HG02840 (cell line): ENCODE results near the gene DESI2.
"Not testable (repeated sequence)": the region's sequence is repeated elsewhere in the genome, so short reads cannot be mapped to it uniquely, and the experiment has no call there.

Experiments
- ATAC-seq: cut with Tn5 transposase; IDR thresholded peaks from one replicate; pipeline ENCODE4 v1.9.1; 2021; ENCODE audit warnings: mild to moderate bottlenecking, moderate library complexity, moderate number of reproducible peaks; ENCODE audit not compliant: unreplicated experiment, low FRiP score

The DESI2 gene

DNA sequence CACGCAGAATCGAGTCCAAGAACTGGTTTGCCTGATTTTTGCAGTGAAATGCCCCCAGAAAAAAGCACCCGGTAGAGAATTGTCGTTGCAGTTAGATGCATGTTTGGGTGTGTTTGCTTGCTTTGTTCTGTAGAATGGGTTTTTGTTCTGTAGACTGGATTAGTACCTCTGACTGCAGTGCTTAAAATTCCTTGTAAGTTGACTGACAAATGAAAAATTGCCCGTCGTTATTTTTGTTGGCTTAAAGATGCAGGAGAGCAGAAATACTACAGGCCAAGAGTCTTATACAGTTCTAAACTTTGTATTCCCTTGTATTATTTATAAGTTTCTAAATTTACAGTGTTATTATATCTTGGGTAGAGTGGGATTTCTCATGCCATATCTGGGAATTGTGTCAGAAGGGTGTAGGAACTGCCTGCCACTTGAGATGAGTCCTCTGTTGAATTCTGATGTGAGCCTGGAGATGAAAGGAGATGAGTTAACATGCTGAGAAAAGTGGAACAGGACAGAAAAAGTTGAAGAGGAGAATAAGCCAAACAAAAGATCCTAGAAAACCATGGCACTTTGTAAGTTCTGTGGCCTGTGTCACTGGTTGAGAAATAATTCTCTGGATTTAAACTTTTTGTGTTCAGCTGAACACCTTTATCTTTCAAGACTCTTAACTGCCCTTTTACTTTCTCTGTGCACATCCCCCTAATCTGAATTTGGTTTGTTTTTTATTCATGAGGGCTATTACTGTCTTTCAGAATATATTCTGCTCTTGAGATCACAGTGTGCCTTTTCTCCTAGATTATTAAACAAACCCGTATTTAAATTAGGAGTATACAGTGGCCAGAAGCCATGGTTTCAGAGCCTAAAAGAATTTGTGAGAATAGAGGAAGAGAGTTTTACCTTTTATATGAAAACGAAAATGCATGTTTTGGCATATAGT is 1.4 kb downstream of the DESI2 start:
- ATAC-seq, result no peak

DNA sequence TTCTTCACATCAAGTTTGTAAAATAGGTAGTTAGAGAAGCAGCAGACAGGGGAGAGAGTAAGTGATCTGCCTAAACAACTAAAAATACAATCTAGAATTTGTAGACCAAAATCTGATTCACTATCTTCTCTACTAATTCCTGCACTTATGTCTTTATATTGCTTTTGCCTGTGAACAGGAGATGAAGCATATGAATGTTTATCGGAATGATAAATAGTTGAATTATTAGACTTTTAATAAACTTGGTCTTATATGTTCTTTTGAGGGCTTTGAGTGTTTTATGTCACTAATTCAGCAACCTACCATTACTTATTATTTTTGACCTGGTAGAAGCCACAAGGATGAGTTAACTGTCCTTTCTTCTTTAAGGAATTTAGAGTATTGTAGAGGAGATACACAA is 2.3 kb downstream of the DESI2 start:
- ATAC-seq, result no peak

DNA sequence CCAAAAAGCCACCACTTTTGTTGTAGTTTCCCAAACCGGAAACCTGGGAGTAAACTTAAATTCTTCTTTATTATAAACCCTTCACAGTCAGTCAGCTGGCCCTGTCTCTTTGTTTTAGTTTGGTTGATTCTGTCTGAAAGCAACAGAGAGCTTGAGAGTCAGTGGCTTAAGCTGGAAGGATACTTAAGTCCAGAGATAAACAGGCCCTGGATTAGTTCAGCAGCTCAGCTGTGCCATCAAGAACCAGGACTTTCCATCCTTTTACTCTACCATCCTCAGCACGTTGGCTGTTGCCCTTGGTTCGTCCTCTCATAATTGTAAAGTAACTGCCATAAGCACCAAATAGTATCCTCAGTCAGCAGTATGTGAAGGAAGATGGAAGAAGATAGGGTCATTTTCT is 4.5 kb downstream of the DESI2 start:
- no peak for ATAC-seq

DNA sequence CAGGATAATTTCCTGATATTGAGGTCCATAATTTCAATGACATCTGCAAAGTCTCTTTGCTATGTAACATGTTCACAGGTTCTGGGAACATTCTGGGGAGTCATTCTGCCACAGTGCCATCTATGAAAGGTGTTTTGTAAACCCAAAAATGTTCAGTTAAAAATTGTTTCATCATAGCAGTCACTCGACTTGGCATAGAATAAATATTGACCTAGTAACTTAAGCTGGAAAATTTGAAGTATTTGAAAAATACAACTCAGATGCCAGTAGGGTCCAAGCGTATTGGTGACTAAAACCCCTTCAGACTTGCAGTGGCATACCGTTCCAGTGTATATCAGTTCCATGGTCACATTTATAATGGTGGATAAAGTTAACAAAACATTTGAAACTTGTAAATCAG is 6.8 kb downstream of the DESI2 start:
- no peak for ATAC-seq

DNA sequence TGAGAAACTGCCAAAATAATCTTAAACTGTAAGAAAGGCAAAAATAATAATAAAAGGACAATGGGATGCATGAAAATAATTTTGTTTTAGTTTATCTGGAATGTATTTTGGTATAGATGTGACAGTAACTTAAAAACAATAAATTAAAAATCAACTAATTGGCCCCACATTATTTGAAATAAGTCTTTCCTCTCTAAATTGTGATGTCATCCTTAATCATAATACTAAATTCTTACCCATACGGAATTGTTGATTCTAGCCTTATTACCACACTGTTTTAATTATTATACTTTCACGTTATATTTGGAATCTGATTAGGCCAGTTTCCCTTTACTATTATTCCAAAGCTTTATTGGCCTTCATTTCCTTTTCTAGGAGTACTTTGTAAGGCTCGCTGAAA is 7.7 kb downstream of the DESI2 start:
- no peak for ATAC-seq

DNA sequence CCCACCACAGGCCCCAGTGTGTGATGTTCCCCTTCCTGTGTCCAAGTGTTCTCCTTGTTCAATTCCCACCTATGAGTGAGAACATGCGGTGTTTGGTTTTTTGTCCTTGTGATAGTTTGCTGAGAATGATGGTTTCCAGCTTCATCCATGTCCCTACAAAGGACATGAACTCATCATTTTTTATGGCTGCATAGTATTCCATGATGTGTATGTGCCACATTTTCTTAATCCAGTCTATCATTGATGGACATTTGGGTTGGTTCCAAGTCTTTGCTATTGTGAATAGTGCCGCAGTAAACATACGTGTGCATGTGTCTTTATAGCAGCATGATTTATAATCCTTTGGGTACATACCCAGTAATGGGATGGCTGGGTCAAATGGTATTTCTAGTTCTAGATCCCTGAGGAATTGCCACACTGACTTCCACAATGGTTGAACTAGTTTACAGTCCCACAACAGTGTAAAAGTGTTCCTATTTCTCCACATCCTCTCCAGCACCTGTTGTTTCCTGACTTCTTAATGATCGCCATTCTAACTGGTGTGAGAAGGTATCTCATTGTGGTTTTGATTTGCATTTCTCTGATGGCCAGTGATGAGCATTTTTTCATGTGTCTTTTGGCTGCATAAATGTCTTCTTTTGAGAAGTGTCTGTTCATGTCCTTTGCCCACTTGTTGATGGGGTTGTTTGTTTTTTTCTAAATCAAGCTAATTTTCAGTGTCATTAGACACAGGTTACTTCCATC is 8.8 kb downstream of the DESI2 start:
- ATAC-seq, result not testable (repeated sequence)

DNA sequence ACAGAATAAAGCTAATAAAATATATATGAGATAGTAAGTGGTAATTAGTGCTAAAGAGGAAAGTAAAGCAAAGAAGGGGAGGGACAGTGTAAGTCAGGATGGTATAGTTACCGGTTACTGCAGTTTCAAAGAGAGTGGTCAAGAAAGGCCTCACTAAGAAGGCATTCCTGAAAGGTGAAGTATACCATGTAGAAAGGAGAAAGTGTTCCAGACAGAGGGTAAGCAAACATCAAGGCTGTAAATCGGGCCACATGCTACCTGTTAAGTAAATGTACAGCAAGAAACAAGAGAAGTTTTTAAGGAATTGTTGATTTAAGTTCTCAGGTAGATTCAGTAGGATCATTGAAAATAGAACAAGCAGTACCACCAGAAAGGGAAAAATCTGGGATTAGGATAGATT is 9.7 kb downstream of the DESI2 start:
- no peak for ATAC-seq

DNA sequence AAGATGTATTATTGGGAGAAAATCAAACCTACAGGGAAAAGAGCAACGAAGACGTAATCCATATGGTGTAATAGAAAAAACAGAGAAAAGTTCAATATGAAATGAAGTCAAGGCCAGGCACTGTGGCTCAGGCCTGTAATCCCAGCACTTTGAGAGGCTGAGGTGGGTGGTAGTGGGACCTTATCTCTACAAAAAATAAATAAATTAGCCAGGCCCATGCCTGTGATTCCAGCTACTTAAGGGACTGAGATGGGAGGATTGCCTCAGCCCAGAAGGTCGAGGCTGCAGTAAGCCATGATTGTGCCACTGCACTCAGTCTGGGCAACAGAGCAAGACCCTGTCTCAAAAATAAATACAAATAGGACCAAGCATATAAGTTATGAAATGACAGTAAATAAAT is 11.4 kb downstream of the DESI2 start:
- ATAC-seq, result no peak

DNA sequence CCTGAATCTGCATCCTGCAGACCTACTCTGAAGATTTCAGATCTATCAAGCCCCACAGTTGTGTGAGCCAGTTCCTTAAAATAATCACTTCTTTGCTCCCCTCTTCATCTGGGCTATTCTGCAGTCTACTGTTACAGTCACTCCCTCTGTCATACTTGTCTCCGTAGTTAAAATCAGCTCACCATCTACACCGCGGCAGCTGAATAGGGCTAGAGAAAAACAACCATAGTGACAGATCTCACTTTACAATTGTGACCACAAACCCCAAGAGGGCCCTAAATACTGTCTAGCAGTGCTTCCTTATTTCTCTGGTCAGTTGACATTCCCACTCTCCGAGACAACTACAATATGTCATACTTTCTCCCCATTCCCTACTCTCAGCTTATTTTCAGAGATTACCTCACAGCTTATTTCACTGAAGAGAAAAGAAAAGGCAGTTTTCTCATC is 12.9 kb downstream of the DESI2 start:
- no peak for ATAC-seq

DNA sequence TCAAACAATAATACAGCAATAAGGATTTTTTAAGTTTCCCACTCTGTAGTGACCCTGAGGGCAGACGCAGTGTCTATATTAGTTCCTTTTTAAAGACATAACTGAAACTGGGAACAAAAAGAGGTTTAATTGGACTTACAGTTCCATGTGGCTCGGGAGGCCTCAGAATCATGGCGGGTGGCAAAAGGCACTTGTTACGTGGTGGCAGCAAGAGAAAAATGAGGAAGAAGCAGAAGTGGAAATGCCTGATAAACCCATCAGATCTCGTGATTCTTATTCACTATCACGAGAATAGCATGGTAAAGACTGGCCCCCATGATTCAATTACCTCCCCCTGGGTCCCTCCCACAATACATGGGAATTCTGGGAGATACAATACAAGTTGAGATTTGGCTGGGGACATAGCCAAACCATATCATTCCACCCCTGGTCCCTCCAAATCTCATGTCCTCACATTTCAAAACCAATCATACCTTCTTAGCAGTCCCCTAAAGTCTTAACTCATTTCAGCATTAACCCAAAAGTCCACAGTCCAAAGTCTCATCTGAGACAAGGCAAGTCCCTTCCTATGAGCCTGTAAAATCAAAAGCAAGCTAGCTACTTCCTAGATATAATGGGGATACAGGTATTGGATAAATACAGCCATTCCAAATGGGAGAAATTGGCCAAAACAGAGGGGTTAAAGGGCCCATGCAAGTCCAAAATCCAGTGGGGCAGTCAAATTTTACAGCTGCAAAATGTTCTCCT is 13.9 kb downstream of the DESI2 start:
- not testable (repeated sequence) for ATAC-seq

DNA sequence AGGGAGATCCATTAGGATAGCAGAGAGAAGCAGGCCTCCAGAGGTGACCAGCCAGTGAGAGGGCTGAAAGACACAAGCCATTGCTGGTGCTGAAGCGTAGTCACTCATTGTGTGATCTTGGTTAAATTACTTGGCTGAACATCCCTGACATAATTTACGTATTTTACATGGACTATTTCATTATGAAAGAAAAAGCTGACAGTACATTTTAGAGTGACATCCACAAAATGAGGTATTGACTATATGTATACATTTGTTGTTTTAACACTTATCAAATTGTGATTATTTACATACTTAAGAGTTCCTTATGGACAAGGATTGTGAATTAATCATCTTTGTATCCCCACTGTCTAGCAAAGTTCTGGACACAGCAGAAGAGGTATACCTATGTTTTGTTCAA is 14.9 kb downstream of the DESI2 start:
- ATAC-seq, result no peak

DNA sequence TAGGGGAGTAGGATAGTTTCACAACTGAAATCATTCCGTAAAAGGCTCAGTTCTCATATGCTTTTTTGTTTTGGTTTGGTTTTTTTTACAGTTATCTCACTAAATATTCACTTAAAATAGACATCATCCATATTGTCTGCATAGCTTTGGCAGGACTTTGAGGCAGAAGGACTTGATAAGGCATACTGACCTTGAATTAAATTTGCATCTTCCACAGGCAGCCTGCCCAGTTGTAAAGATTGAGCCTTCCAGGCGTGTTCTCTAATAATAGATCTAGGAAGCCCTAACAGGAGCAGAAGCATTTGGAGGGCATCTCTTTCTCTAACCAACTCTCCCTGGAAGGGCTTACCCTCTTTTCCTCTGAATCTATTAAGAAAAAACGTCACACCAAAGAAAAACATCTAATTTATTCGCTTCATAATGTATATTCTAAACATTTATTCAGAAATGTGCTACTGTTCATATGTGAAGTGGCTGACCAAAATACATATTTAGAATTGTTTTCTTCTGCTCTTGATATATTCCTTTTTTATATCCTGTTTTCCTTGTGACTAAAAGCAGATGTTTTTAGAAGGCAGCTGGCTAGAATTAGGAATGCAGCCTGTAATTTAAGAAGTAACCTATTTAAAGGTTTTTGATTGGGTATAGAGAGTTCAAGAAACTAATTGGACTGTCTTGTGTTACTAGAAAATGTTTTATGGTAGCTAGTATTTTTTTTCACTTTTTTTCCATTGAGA is 20.2 kb downstream of the DESI2 start:
- no peak for ATAC-seq

DNA sequence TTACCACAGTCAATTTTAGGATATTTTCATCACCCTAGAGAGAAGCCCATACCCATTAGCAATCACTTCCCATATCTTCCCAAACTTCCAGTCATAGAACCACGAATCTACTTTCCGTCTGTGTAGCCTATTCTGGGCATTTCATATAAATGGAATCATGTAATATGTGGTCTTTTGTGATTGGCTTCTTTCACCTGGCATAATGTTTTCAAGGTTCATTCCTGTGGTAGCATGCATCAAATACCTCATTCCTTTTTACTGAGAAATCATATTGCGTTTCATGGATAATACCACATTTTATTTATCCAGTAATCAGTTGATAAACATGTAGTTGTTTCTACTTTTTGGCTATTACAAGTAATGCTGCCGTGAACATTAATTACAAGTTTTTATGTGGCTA is 21.5 kb downstream of the DESI2 start:
- ATAC-seq, result no peak

DNA sequence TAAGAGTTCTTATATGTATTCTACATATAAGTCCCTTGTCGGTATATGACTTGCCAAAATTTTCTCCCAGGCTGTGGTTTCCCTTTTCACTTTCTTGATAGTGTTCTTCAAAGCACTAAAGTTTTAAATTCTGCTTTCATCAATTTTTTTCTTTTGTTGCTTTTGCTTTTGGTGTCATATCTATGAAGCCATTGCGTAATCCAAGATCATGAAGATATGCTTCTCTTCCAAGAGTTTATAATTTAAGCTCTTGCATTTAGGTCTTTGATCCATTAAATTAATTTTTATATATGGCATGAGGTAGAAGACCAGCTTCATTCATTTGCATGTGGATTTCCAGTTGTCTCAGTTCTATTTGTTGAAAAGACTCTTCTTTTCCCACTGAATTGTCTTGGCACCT is 22.2 kb downstream of the DESI2 start:
- ATAC-seq, result no peak

DNA sequence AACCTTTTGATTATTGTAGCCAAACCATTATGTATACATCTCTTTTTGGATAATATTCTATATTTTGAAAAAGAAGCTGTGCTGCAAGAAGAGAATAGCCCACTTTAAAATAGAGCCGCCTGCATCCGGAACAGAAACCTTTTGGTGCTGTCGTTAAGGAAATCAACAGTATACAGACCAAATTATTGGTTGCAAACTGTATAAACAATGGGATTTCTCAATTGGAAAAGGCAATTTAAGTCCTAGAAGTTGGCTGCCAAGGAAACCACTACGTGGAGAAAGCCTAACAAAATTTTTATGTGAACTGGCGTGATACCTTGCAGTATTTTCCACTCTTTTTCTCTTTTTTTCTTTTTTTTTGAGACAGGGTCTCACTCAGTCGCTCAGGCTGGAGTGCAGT is 25.8 kb downstream of the DESI2 start:
- ATAC-seq, result no peak

DNA sequence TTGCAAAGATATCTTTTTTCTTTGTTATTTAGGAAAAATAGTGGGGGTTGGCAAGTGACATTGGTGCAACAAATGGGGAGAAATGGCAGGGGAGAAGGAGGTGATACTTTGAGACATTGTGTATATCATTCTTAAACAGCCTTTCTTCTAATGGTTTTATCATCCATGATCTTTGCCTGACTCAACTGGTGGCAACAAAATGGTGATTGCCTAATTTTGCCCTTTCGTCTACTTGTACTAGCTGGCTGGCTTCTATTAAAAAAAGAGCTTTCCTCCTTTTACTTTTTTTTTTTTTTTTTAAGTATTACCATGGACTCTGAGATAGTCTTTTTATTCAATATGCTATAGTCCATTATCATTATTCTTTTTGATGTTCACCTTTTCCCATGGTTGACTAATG is 27.7 kb downstream of the DESI2 start:
- ATAC-seq, result no peak

DNA sequence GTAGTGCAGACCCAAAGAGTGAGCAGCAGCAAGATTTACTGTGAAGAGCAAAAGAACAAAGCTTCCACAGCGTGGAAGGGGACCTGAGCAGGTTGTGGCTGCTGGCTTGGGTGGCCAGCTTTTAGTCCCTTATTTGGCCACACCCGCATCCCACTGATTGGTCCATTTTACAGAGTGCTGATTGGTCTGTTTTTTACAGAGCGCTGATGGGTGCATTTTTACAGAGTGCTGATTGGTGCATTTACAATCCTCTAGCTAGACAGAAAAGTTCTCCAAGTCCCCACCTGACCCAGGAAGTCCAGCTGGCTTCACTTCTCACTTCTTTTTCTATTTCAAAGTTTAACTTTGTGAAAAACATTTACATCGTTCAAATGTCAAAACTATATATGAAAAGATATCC is 29.2 kb downstream of the DESI2 start:
- ATAC-seq, result not testable (repeated sequence)

DNA sequence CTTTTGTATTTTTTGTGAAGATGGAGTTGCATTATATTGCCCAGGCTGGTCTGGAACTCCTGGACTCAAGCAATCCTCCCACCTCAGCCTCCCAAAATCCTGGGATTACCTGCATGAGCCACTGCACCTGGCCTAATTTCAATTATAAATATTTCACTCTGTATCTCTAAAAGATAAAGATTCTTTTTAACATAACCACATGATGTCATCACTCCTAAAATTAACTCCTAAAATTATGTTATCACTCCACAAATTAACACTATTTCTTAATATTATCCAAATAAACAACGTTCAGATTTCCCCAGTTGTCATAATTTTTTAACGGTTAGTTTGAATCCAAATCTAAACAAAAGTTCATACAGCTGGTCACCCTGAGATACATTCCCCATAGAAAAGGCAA is 43.0 kb downstream of the DESI2 start:
- no peak for ATAC-seq

DNA sequence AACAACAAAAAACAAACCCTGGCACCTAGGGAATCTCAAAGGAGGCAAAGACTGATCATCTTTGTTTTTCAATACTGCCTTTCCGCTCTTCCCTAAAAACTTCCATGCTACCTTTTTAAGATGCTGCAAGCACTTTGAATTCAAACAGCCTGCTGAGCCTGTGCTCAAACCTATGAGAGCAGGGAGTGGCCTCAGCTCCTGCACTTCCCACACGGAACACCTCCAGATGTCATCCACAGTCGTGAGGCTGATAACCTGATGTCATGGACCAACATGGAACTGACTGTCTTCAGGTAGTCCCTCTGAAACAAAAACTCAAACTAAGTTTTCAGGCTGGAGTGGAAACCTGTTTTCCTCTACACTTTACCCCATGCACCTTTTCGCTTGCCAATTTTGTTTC is 46.8 kb downstream of the DESI2 start:
- ATAC-seq, result no peak

DNA sequence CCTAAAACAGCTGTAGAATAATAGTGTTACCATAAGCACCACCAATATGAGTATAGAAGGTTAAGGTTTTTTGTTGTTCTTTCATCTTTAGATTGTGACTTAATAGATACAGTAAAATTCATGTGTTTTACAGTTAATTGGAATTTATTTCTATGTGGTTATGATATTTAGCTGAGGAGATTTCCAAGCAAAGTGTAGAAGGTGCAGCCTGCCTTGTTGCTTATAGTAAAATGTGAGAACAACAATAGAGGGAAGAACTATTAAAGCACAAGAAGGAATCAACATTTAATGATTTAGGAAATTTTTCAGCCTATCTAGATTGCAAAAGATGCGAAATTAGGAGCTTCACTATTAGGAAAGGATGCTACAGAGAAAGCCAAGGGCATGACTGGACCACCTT is 47.9 kb downstream of the DESI2 start:
- no peak for ATAC-seq
